Activated CD4-positive, alpha-beta T cell treated with anti-CD3 and anti-CD28 coated beads, Interleukin-10, Interleukin-2, amounts not matched to agents 100 ng/mL and 50 ng/mL, durations not matched to agents 16 hours and 8 hours (primary cell): ENCODE measurements around the gene FOXK2.
A peak's percentile ranks its signal among the peaks of the same experiment; 100 is the strongest.
"Not testable (repeated sequence)": the region's sequence is repeated elsewhere in the genome, so short reads cannot be mapped to it uniquely, and the experiment has no call there.

ENCODE experiments used
- DNase-seq: peaks from one replicate; pipeline ENCODE4 v3.0.0-alpha.2; 2020

FOXK2 gene

DNA sequence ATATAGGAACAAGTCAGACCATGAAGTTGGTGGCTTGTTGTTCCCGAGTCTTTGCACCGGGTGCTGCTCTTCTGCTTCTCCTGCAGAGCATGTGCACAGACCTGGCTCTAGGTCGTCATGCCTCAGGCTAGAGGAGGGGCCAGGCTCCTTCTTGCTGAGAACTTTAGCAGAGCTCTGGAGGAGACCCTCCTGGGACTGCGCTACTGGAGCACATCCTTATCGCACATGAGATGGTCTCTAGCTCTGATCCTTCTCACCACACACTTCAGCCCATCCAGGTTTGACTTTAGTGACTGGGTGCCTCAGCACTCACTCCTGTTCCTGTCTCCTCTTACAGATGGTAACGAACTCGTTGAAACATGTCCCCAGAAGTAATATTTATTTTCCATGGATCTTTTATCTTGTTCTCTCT lies 14.9 kb downstream of the FOXK2 start:
- no peak for DNase-seq

DNA sequence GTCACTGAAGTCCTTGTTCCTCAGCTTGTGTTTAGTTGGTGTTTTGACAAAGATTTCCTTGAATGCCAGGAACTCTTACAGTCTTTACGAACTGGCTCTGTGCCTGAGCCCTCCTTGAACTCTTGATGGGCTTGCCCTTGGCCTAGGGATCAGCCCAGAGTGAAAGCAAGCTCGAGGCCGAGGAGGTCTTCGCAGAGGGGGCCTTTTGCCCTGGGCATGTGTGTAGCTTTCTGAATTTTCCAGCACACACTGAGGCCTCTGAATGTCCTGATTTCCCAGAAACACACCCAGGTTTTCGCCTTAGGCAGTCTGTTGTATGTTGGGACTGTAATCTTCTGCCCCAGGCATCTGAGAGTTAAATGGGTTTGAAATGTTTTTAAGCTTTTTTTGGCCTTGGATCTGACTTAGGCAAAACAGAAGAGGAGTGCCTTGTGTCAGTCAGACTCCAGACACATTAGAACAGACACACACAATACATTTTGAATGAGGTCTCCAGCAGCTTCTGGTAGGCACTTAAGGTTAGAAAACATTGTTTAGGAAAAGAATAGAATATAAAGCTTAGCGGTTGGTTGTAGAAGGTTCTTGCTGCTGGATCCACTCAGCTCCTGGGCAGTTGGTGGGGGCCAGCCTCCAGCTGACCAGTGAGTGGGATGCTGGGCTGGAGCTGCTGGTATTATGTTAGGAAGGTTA lies 17.1 kb downstream of the FOXK2 start:
- DNase-seq = no peak

DNA sequence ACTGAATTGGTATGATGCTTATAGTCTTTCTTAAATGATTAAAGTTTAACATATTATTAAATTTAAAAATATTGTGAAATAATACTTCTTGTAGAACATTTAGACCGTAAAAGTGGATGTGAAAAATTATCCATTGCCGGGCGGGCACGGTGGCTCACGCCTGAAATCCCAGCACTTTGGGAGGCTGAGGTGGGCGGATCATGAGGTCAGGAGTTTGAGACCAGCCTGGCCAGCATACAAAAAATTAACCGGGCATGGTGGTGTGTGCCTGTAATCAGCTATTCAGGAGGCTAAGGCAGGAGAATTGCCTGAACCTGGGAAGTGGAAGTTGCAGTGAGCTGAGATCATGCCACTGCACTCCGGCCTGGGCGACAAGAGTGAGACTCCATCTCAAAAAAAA lies 17.7 kb downstream of the FOXK2 start:
- not testable (repeated sequence) for DNase-seq

DNA sequence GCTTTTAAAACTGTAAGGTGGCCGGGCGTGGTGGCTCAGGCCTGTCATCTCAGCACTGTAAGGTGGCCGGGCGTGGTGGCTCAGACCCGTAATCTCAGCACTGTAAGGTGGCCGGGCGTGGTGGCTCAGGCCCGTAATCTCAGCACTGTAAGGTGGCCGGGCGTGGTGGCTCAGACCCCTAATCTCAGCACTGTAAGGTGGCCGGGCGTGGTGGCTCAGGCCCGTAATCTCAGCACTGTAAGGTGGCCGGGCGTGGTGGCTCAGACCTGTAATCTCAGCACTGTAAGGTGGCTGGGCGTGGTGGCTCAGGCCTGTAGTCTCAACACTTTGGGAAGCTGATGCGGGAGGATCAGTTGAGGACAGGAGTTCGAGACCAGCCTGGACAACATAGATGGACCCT lies 19.5 kb downstream of the FOXK2 start:
- DNase-seq = not testable (repeated sequence)

DNA sequence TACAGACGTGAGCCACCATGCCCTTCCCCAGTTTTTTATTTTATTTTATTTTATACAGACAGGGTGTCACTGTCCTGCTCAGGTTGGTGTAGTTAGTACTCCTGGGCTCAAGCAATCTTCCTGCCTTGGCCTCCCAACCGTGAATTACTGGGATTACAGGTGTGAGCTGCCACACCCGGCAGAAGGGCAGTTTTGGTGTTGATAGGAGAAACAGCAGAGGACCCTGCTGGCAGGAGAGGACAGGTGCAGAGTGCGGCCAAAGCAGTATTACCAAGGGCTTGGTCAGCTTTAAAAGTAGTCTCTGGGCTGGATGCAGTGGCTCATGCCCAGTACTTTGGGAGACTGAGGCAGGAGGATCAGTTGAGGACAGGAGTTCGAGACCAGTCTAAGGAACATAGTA lies 22.9 kb downstream of the FOXK2 start:
- DNase-seq = no peak

DNA sequence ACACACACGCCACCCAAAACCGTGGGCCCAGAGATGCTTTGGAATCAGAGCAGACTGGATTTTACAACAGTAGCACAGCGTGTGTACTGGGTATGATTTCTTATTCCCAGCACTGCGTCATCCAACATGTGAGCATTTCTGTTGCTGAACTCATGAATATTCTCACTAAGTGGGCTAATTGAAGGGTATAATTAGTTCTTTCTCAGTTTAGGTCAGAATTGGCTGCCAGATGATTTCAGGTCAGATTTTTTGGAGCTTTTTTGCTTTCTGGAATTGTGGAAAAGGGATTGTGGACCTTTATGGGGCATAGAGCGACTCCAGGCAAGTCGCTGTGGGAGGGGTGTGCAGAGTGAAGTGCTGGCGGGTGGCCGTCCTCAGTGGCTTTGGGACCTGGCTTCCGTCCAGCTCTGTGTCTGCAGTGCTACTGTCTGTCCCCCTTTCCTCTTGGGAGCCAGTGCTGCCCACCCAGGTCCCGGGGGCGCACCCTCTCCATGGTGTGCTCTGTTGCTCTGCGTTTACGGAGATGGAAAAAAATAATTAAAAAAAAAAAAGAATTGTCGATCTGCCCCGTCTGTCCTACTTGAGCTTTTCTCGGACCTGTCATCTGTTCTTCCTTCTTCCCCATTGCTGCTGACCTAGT lies 25.0 kb downstream of the FOXK2 start:
- DNase-seq = no peak

DNA sequence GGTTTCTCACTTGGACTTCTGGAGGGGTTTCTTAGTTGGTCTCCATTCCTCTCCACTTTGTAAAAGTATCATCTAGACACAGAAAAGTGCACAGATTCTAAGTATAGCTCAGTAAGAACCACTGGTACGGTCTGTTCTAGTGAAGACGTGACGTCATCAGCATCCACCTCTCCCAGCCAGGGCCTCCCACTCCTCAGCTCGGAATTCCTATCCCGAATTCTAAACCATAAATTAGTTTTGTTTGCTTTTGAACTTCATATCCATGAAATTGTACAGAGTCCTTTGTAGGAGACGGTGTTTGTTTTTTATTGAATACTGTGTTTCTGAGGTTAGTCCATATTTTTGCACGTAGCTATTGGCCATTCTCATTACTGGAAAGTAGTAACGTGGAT lies 25.5 kb downstream of the FOXK2 start:
- DNase-seq = no peak

DNA sequence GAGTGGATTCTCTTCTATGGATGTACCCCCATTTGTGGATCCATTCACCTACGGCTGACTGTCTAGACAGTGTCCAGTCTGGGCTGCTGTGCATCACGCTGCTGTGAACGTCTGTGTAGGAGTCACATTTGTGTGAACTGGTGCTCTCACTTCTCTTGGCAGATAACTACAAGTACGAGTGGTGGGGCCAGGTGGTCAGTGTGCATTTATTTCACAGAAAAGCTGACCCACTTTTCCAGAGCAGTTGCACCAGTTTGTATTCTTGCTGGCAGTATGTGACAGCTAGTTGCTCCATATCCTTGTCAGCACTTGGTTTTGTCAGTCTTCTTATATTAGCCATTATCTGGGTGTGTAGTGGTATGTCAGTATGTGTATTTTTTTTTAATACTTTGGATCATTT lies 28.4 kb downstream of the FOXK2 start:
- no peak for DNase-seq

DNA sequence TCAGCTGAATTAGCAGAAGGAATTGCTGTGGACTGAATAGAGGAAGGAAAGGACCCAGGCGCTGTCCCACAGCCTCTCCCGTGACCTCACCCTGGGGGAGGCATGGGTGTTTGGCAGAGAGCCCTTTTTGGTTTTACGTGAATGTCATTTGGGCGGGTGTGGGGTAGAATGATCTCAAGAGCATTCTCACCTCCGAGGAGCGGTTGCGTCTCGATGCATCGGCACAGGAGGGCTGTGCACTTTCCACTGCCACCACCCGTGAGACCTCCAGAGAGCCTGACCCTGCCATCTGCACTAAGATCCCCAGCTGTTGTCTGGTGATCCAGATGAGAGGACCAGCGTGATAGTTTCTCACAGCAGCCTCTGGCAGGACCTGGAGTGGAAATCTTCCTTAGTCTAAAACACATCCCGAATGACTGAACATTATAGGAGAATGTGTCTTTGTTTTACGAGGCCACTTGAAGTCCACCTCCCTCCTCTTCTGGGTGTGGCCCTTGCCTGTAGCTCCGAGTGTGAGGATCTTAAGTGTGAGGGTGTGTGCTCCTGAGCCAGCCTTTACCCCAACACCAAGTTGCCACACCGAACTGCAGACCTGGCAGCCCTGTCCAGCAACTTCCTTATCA lies 29.3 kb downstream of the FOXK2 start:
- no peak for DNase-seq

DNA sequence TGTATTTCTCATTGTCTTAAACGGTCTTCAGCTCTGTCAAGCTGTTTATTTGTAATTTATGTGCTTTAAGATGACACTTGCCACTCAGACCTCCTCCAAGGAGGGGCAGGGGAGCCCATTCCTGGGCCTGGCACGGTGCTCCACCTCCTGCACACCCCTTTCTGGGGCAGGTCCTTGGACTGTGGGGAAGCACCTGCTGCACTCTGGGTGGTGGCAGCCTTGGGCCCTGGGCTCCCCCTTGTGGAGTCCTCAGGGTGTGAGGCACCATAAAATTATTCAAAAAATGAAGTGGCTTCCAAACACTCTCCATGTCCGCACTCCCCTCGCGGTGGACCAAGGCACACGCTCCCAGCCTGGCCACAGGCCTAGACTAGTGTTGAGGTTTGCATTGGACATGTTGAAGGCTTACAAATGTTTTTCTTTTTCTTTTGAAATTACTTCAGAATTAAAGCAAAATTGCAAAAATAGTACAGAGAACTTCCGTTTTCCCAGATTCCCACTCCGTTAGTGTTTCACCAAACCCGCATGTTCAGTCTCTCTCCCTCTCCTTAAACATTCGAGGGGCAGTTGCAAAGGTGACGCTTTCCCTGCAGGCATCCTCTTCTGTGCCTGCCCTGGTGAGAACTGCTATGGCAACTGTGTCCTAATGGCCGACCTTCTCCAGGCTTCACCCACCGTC lies 32.4 kb downstream of the FOXK2 start:
- DNase-seq = peak; percentile 83

DNA sequence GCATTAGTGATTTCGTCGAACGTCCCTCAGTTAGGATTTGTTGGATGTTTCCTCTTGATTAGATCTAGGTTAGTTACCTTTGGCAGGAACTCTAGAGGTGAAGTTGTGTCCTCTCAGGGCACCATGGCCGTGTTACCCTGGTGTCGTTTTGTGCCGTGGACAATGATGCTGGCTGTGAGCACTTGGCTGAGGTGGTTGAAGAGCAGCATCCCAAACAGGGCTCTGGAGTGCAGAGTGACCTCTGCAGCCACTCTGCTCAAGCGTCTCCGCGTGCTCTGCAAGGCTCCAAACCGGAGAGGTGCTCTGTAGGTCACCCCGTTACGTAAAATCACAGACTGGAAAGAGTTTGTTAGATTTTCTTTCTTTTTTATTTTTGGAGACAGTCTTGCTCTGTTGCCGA lies 33.0 kb downstream of the FOXK2 start:
- DNase-seq = no peak

DNA sequence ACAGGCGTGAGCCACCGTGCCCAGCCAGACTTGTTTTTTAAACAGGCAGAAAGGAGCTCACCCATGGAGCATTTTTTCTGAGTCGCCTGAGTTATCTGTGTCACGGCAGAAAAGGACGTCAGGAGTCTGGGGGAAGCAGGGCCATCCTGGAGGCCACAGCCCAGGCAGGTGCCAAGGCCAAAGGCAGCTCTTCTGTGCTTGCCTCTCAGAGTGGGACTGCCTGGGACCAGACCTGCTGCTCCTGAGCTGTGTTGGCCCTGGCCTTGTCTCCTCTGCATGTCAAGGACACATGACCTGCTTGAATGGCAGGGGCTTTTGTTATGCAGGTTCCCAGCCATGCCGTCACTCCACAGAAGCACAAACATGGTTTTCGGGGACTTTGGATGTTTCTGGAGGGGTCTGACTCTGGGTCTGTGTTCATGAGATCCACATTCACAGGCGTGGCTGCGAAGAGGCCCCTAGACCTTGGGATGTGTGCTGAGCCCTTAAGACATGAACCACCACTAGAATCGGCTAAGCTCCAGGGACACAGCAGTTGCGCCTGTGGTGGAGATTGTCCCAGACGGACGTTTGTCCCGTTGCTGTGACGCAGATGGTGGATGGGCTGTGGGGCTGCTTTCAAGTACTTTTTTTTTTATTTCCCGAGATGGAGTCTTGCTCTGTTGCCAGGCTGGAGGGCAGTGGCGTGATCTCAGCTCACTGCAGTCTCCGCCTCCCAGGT lies 33.8 kb downstream of the FOXK2 start:
- DNase-seq = no peak

DNA sequence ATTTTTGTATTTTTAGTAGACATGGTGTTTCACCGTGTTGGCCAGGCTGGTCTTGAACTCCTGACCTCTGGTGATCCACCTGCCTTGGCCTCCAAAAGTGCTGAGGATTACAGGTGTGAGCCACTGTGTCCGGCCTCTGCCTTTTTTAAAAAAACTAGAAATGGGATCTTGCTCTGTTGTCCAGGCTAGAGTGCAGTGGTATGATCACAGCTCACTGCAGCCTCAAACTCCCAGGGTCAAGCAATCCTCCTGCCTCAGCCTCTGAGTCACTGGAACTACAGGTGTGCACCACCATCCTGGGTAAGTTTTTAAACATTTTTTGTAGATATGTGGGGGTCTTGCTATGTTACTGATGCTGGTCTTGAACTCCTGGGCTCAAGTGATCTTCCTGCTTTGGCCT lies 38.0 kb downstream of the FOXK2 start:
- not testable (repeated sequence) for DNase-seq

DNA sequence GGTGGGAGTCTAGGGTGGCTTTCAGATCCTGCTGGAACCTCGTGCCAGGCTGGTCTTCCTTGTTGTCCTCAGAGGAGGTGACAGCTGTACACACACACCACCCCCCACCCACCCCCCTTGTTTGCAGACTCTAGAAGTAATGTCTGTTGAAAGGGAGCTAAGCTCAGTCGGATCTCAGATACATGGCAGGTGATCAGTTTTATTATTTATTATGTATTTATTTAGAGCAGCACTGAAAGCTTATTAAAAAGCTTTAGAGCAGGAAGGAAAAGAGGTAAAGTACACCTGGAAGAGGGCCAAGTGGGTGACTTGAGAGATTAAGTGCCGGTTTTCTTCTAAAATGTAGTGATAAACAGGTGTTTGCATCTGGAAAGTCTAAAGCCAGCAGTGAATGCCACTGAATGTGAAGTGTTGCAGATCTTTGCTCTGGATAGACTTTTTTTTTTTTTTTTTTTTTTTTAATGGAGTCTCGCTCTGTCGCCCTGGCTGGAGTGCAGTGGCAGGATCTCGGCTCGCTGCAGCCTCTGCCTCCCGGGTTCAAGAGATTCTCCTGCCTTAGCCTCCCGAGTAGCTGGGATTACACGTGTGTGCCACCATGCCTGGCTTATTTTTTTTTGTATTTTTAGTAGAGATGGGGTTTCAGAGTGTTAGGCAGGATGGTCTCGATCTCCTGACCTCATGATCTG lies 40.2 kb downstream of the FOXK2 start:
- no peak for DNase-seq

DNA sequence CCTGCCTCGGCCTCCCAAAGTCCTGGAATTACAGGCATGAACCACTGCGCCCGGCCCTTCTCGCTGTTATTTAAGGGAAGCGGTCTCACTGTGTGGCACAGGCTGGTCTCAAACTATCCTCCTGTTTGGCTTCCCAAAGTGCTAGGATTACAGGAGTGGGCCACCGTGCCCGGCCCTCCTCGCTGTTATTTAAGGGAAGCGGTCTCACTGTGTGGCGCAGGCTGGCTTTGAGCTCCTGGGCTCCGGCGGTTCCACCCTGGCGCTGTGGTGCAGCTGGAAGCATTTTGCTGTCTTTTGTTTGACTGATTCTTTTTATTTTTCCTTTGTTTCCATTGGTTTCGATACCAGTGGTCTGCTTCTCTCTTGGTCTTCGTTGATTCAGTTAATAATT lies 40.7 kb downstream of the FOXK2 start:
- no peak for DNase-seq

DNA sequence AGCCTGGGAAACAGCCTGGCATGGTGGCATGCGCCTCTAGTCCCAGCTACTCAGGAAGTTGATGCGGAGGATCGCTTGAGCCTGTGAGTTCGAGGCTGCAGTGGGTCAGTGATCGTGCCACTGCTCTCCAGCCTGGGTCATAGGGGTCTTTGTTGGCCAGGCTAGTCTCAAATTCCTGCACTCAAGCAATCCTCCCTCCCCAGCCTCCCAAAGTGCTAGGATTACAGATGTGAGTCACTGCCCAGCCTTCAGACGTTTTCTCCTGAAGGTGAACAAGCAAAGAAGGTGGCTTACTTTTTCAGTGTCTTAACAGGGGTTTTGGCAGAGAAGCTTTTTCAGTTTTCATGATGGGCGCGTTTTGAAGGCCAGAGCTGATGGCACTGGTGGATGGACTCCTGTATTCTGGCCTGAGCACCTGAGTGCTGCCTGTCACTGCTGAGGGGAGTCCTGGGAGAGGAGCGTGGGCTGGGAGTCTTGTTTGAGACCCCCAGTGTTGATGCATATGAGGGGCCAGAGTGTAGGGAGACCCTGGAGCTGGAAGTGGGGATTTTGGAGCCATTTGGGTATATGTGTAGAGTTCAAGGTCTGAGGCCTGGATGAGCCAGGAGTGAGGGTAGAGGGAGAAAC lies 41.4 kb downstream of the FOXK2 start:
- no peak for DNase-seq

DNA sequence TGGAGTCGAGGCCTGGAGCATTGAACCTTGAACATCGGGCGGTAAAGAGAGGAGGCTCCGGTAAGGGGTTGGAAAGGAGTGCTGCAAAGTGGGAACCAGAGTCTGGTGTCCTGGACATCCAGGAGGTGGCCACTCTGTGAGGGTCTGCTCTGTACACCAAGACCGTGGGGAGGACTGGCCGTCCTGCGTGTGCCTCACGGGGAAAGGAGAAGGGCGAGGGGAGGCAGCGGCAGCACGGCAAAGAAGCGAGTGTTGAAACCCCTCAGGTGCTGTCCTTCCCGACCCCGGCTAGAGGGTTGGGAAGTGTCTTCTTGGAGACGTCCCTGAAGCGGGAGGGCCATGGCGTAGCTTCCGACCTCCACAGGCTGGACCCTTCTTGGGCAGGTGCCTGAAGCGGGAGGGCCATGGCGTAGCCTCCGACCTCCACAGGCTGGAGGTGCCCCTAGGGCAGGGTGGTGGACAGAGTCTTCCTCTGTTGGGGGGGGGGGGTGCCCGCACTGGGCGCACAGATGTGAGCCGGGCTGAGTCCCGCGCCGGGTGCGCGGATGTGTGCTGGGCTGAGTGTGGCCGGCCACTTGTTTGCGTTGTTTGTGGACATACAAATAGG lies 42.0 kb downstream of the FOXK2 start:
- no peak for DNase-seq

DNA sequence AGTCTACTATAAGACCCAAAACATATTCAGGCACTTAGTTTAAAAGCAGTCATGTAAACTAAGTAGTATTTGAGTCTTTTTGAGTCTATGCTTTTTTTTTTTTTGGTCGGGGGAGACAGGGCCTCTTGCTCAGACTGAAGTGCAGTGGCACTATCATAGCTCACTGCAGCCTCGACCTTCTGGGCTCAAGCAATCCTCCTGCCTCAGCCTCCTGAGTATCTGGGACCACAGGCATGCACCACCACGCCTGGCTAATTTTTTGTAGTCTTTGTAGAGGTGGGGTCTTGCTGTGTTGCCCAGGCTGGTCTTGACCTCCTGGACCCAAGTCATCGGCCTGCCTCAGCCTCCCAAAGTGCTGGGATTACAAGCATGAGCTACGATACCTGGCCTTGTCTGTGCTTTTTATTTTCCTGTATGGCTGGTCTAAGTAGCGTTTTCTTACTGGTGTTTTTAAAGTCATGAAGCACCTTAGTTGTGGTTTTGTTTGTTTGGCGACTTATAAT lies 43.2 kb downstream of the FOXK2 start:
- DNase-seq = not testable (repeated sequence)

DNA sequence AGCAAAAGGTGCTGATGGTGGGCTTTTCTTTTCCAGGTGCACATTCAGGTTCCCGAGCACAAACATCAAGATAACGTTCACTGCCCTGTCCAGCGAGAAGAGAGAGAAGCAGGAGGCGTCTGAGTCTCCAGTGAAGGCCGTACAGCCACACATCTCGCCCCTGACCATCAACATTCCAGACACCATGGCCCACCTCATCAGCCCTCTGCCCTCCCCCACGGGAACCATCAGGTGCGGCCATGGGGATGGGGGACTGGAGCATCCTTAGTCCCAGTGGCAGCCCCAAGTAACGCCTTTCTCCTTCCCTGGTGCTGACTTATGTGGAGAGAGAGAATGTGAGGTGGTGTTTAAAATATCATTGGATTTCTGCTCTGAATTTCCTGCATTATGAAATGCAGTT lies 43.8 kb downstream of the FOXK2 start:
- no peak for DNase-seq

DNA sequence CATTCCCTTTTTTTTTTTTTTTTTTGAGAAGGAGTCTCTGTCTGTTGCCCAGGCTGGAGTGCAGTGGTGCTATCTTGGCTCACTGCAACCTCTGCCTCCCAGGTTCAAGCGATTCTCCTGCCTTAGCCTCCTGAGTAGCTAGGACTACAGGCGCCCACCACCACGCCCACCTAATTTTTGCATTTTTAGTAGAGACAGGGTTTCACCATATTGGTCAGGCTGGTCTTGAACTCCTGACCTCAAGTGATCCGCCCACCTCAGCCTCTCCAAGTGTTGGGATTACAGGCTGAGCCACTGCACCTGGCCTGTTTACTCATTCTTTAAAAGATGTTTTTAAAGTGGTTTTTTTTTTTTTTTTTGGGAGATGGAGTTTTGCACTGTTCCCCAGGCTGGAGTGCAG lies 44.2 kb downstream of the FOXK2 start:
- DNase-seq = not testable (repeated sequence)

DNA sequence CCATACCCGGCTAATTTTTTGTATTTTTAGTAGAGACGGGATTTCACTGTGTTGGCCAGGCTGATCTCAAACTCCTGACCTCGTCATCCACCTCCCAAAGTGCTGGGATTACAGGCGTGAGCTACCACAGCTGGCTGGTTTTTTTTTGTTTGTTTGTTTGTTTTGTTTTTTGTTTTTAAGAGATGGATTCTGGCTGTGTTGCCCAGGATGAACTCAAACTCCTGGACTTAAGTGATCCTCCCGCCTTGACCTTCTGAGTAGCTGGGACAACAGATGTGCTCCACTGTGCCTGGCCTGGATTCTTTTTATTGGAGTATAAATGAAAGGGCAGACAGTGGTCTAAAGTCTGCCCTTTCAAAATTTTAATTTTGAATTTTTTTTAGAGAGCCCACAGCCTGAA lies 44.7 kb downstream of the FOXK2 start:
- no peak for DNase-seq

DNA sequence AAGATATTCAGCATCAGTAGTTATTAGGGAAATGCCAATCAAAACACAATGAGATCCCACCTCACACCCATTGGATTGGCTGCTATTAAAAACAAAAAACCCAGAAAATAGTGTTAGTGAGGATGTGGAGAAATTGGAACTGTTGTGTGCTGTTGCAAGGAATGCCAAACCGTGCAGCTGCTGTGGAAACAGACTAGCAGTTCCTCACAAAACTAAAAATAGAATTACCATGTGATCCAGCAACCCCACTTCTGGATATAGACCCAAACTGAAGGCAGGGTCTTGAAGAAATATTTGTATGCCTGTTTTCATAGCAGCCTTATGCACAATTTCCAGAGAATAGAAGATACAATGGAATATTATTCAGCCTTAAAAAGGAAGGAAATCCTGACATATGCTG lies 46.0 kb downstream of the FOXK2 start:
- no peak for DNase-seq
